Brain microvascular endothelial cell (primary cell): Measurements from ENCODE around the gene TTC1.
"Not testable (repeated sequence)": the region's sequence is repeated elsewhere in the genome, so short reads cannot be mapped to it uniquely, and the experiment has no call there.

Experiments used
- DNase-seq: peaks from one replicate; pipeline ENCODE4 v3.0.0-alpha.2; 2020
- H3K27ac ChIP-seq: fragments of 250-450 bp; sonication (Bioruptor Pico); 2 replicates; pipeline ENCODE4 v1.5.1; 2020; ENCODE audit warnings: mild to moderate bottlenecking, moderate library complexity
- H3K27me3 ChIP-seq: fragments of 250-450 bp; sonication (Bioruptor Pico); replicated peaks from 2 replicates; pipeline ENCODE4 v1.5.1; 2020; ENCODE audit warnings: mild to moderate bottlenecking
- H3K36me3 ChIP-seq: fragments of 250-450 bp; sonication (Bioruptor Pico); replicated peaks from 2 replicates; pipeline ENCODE4 v1.5.1; 2020; ENCODE audit warnings: mild to moderate bottlenecking
- H3K4me3 ChIP-seq: 2 replicates; pipeline ENCODE4 v1.5.1; 2011; ENCODE audit warnings: low read depth, mild to moderate bottlenecking, control low read depth, low read length, moderate library complexity
- CTCF ChIP-seq: IDR thresholded peaks from 2 replicates; pipeline ENCODE4 v1.5.1; 2011; ENCODE audit warnings: low read depth, mild to moderate bottlenecking, moderate library complexity, low read length, control low read depth, inconsistent platforms; ENCODE audit errors: missing control alignments
- in situ Hi-C: cut with HindIII; loops from 2 replicates; pipeline ENCODE4 v1.10.0; 2017; ENCODE audit warnings: low sequenced_read_pairs, low pct_ligation_motif_present

TTC1 gene

GRCh38 chr5:160064417-160064810 is 55.5 kb downstream of the TTC1 start:
- Histone ChIP-seq H3K27ac (no peak overlapping the region), H3K4me3 (no peak overlapping the region), H3K27me3 (no peaks in the 10 kb centered on the region), H3K36me3 (peaks cover 28% of the 10 kb centered on the region)
- no peak for TF ChIP-seq CTCF
- no peak for DNase-seq
- in situ Hi-C loops: no loop called here

- in situ Hi-C loops: no loop called here
- no peak for DNase-seq
- H3K27ac ChIP-seq: no peak overlapping the region
- H3K36me3 ChIP-seq: peaks cover 28% of the 10 kb centered on the region
- no peak overlapping the region for H3K4me3 ChIP-seq
- TF ChIP-seq CTCF: no peak
- no peaks in the 10 kb centered on the region for H3K27me3 ChIP-seq
These were observed 56.2 kb downstream of the TTC1 start for GRCh38 chr5:160064995-160065614.

- H3K27ac ChIP-seq, in situ Hi-C loops, H3K4me3 ChIP-seq, DNase-seq, H3K27me3 ChIP-seq: not testable (repeated sequence)
- peaks cover 14% of the 10 kb centered on the region for H3K36me3 ChIP-seq
These were observed 60.2 kb downstream of the TTC1 start for GRCh38 chr5:160069120-160069519.

- Histone ChIP-seq H3K27ac (no peak overlapping the region), H3K27me3 (no peaks in the 10 kb centered on the region), H3K4me3 (no peak overlapping the region), H3K36me3 (no peaks in the 10 kb centered on the region)
- TF ChIP-seq CTCF: no peak
- no peak for DNase-seq
- in situ Hi-C loops: no loop called here
These were observed 62.6 kb downstream of the TTC1 start for GRCh38 chr5:160071516-160071915.

GRCh38 chr5:160071916-160072315 is 63.0 kb downstream of the TTC1 start:
- Histone ChIP-seq H3K27ac (no peak overlapping the region), H3K27me3 (no peaks in the 10 kb centered on the region), H3K36me3 (no peaks in the 10 kb centered on the region), H3K4me3 (no peak overlapping the region)
- TF ChIP-seq CTCF: no peak
- in situ Hi-C loops: no loop called here
- DNase-seq: no peak

- H3K4me3 ChIP-seq: no peak overlapping the region
- DNase-seq: no peak
- no peak for TF ChIP-seq CTCF
- H3K27me3 ChIP-seq: no peaks in the 10 kb centered on the region
- in situ Hi-C loops: no loop called here
- H3K36me3 ChIP-seq: no peaks in the 10 kb centered on the region
- H3K27ac ChIP-seq: no peak overlapping the region
These were observed 66.1 kb downstream of the TTC1 start for GRCh38 chr5:160075073-160075472.
